Bronchial epithelial cell (primary cell): Measurements from ENCODE around the gene ORAI2. TPM values are rescaled to one million over a fixed set of nuclear protein-coding genes. Genes with fewer than 3 reads are reported as not detected.

Source experiments
- DNase-seq: peaks from one replicate; pipeline ENCODE4 v3.0.0-alpha.2; 2010; ENCODE audit warnings: low read depth
- FAIRE-seq: peaks from 2 replicates; lab custom pipeline; 2011; peaks lifted over from hg19 to GRCh38; lab: Jason Lieb, UNC
- H3K27me3 ChIP-seq: 2 replicates; pipeline ENCODE4 v1.5.1; 2011; ENCODE audit warnings: low read length; ENCODE audit not compliant: control insufficient read depth, insufficient read depth
- H3K36me3 ChIP-seq: 2 replicates; pipeline ENCODE4 v1.5.1; 2011; ENCODE audit warnings: low read length; ENCODE audit not compliant: control insufficient read depth, insufficient read depth
- H3K4me3 ChIP-seq: 2 replicates; pipeline ENCODE4 v1.5.1; 2011; ENCODE audit warnings: mild to moderate bottlenecking, low read depth, low read length, control low read depth
- total RNA-seq: library from RNA; depleted of rRNA; stranded (reverse); fragments of >200 nt; gene quantifications from 2 replicates; pipeline ENCODE4 v1.2.1, GENCODE V29; 2014
- TF ChIP-seq, protein P1 (sequence below): IDR thresholded peaks from 2 replicates; pipeline ENCODE4 v1.5.1; 2011; ENCODE audit warnings: mild to moderate bottlenecking, moderate library complexity, low read length, control low read depth, inconsistent platforms; ENCODE audit not compliant: insufficient read depth, severe bottlenecking

The ORAI2 gene
- total RNA-seq, 1 donor from 2014 or later, result 4.7 TPM

DNA sequence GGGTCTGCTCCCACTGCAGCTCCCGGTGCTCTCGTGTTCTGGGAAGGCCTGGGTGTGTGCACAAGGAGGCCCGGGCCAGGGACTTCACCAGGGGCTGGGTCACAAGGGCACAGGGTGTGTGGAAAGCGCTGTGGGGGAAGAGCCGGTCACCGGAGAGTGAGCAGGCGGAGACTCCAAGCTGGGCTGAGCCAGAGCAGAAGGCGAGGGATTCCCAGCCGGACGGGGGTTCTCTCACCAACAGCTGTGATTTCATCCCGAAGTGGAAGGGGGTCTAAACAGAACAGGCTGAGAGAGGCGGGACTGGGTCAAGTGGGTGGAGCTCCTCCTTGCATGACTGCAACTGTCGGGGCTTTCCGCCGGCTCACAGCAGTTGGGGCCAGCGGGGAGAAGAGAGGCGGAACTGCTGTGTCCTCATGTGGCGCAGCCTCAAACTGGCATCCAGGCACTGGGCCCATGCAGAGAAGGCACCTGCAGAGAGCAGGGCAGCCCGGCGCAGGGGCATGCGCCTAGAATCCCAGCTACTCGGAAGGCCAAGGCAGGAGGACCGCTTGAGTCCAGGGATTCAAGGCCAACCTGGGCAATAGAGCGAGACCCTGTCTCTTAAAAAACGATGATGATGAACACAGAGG is 7.6 kb upstream of the ORAI2 start:
- DNase-seq (no peak), FAIRE-seq (no peak)
- TF ChIP-seq, protein P1, sequence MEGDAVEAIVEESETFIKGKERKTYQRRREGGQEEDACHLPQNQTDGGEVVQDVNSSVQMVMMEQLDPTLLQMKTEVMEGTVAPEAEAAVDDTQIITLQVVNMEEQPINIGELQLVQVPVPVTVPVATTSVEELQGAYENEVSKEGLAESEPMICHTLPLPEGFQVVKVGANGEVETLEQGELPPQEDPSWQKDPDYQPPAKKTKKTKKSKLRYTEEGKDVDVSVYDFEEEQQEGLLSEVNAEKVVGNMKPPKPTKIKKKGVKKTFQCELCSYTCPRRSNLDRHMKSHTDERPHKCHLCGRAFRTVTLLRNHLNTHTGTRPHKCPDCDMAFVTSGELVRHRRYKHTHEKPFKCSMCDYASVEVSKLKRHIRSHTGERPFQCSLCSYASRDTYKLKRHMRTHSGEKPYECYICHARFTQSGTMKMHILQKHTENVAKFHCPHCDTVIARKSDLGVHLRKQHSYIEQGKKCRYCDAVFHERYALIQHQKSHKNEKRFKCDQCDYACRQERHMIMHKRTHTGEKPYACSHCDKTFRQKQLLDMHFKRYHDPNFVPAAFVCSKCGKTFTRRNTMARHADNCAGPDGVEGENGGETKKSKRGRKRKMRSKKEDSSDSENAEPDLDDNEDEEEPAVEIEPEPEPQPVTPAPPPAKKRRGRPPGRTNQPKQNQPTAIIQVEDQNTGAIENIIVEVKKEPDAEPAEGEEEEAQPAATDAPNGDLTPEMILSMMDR, result no peak
- Histone ChIP-seq H3K4me3 (no peak overlapping the region), H3K36me3 (peaks cover 12% of the 10 kb centered on the region), H3K27me3 (no peaks in the 10 kb centered on the region)

DNA sequence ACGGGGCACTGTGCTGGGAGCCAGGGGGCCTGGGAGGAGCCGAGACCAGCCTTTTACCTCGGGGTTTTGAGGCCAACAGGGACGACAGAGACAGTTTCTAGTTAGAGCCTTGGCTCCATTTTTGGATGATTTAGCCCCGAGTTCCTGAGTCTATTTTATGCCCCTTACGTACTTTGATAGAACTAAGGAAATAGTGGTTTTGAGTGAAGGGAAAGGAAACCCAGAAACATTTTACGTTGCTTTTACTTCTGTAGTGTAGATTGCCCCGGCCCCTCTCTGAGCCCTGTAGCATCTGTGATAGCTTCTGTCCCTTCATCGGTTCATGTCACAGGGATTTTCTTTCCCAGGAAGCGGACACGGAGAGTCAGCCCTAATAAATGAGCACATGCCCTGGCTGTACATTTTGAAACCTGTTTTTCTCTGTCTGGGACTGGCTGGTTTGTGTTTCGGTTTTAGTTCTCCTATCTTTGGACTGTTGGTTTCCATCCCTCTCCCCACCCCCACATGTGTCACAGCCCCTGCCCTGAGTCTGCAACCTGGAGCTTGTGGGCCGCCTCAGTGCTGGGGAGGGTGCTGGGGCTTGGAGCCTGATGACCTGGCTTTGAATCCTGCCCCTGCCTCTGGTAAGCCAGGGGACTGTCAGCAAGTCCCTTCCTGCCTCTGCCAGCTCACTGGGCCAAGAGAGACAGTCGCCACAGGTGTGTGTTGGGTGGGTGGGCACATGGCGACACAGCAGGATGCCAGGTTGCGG is 6.9 kb upstream of the ORAI2 start:
- H3K4me3 ChIP-seq, result no peak overlapping the region
- peaks cover 12% of the 10 kb centered on the region for H3K36me3 ChIP-seq
- FAIRE-seq, result no peak
- DNase-seq, result no peak
- TF ChIP-seq, protein P1, result no peak
- no peaks in the 10 kb centered on the region for H3K27me3 ChIP-seq

DNA sequence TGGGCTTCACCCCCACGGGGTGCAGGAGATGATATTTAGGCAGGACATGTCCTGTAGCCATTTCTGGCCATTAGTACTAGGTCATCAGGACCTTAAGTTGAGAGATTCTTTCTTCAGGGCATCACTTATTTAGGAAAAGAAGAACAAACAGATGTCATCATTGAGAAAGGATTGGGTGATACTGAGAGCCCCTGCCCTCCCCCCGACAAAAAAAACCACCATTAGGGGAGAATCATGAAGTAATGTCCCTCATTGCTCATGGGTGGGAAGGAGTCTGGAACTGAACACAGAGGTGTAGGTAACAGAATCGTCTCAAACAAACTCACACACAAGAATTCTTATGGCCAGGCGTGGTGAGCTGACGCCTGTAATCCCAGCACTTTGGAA is 6.4 kb upstream of the ORAI2 start:
- peaks cover 12% of the 10 kb centered on the region for H3K36me3 ChIP-seq
- TF ChIP-seq, protein P1, result no peak
- H3K4me3 ChIP-seq, result no peak overlapping the region
- DNase-seq (no peak), FAIRE-seq (no peak)
- H3K27me3 ChIP-seq, result no peaks in the 10 kb centered on the region

DNA sequence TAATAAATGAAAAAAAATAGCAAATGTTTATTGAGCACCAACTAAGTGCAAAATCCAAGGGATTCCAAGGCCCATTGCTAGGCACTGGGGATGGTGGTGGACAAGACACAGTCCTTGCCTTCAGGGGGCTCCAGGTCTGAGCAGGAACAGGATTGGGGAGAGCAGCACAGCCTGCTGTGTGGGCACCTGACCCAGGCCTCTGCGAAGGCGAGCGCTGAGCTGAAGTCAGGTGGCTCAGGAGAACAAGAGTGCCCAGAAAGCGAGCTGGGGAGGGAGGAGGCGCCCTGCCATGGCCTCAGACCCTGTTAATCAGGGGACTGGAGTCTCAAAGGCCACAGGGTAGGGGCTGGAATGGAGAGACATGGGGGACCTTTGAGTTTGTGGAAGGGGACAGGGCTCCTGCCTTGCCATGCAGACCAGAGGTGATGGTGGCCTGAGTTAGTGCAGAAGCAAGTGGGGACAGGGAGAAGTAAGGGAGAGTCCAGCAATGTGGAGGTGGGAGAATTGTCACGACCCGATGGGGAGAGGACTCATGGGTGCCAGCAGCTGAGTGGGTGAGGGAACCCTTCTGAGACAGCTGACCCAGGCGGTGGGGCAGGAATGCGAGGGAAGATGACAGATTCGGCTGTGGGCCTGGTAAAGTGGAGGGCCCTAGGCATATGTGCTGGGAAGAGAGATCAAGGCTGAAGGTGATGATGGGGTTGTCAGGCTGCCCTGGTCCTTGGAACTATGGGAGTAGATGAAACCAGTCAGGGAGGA is 4.1 kb upstream of the ORAI2 start:
- TF ChIP-seq, protein P1, result no peak
- FAIRE-seq, result no peak
- Histone ChIP-seq H3K4me3 (no peak overlapping the region), H3K36me3 (peaks cover 11% of the 10 kb centered on the region), H3K27me3 (no peaks in the 10 kb centered on the region)
- no peak for DNase-seq

DNA sequence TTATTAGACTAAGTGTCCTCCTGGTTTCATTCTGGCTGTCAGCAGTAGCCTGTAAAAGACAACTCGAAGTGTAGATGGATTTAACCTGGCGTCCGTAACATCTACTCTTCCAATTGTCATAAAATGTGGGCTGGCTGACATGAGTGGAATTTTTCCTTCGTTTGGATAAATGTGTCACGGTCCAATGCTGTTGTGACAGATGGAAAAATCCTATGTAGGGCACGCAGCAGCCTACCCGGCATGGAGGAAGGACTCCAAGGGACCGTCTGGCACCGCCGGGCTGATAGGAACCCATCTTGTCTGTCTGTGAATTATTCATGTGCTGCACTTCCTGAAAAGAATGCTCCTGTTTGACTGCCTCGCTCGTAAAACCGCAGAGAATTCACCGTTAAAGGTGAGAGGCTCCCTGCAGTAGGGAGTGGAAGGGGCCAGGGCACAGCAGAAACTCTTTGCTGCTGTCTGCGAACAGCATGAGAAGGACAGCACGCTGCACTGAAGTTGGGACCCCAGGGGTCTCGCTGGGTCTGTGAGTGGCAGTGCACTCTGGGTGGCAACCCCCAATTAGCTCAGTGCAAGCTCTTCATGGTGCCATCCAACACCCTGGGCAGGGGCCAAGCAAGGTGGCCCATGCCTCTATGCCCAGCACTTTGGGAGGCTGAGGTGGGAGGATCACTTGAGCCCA is 1.6 kb upstream of the ORAI2 start:
- Histone ChIP-seq H3K36me3 (no peaks in the 10 kb centered on the region), H3K27me3 (no peaks in the 10 kb centered on the region), H3K4me3 (no peak overlapping the region)
- TF ChIP-seq, protein P1, result no peak
- peak; percentile 17 for DNase-seq
- no peak for FAIRE-seq
